NCI-H345 (cell line): ENCODE data around the gene PCARE.
"Not testable (repeated sequence)": the region's sequence is repeated elsewhere in the genome, so short reads cannot be mapped to it uniquely, and the experiment has no call there.

Experiments used
- DNase-seq: peaks from one replicate; lab custom pipeline; 2025; lab: John Stamatoyannopoulos, UW

Gene PCARE

DNA sequence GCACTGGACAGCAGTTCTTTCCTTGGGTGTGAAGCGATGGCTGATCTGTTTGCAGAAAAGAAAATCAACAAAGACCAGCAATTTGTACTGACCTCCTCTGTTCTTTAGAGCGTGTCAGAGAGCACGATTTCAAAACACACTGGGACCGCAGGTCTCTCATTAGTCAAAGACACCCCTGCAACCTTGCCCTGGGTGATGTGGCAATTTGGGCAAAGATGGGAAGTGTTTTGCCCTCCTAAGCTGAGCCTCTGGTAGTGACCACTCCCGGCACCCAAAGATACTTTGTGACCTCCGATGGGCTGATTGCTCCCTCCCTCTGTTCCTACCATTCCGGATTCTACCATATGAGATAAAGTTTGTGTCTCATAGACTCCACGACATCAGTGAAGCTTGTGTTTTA is 22.6 kb upstream of the PCARE start:
- DNase-seq: no peak

GRCh38 chr2:29090311-29090710 is 16.0 kb upstream of the PCARE start:
- not testable (repeated sequence) for DNase-seq

DNA sequence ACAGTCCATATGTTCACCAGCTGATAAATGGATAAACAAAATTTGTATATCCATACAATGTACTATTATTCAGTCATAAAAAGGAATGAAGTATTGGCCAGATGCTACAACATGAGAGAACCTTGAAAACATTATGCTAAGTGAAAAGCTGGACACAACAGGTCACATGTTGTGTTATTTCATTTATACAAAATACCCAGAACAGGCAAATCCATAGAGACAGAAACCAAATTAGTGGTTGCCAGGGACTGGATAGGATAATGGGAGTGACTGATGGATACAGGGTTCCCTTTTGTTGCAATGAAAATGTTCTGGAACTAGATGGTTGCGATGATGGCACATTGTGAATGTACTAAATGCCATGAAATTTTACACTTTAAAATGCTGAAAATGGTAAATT is 10.2 kb upstream of the PCARE start:
- DNase-seq: no peak

- DNase-seq: no peak
Measured at GRCh38 chr2:29082804-29083495, 8.6 kb upstream of the PCARE start.

- no peak for DNase-seq
Measured at GRCh38 chr2:29080886-29081743, 6.8 kb upstream of the PCARE start.

GRCh38 chr2:29079887-29080286 is 5.6 kb upstream of the PCARE start:
- DNase-seq: no peak

DNA sequence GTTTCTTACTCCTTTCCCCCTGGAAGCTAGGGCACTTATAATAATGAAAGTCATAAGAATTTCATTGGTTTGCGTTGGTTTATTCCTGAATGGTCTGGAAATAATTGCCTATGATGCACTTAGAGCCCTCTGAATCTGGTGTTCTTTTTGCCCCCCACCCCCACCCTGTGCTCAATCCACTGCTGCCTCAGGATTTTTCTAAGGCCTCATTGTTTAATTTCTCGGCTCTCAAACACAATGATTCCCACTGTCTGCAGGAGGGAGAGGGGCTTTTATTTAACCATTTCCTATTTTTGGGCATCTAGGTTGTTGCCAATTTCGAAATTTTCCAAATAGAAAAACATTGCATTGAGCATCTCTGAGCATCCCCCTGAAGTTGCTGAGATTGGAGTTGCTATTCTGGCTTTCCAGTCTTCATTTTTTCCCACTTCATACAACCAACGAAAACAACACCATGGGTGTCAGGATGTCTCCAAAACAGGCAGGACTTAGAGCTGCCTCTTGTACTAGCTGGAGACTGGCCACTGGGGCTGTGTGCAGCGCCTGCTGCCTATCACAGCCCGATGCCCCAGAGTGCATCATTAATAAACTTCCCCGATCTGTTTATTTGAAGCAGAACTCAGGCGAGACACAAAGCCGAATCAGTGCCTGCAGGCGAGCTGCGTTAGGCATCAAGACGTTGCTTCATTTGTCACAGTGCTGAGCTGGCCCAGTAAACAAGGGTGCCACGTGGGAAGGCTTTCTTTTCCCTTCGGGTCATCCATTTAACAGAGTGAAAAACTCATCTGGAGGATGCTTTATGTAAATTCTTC is 1.8 kb upstream of the PCARE start:
- no peak for DNase-seq

GRCh38 chr2:29073933-29074332 is 390 bp downstream of the PCARE start:
- DNase-seq: no peak

- DNase-seq: no peak
Measured at GRCh38 chr2:29072971-29073725, 1.2 kb downstream of the PCARE start.

DNA sequence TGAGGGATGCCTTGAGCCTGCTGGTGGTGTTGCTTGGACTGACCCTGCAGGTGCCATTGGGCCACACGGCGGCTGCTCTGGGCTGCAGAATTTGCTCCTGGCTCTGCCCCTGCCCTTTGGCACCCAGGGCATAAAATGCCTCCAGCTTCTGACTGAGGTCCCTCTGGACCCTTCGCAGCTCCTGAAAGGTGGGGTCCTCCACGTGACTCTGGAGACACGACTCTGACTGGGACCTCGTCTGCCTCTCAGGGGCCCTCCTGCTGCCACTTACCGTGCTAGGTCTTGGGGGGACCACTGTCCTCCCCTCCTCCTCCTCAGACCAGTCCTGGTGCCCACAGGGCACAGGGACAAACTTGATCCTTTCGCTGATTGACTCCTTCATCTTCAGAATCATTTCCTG is 2.1 kb downstream of the PCARE start:
- no peak for DNase-seq

DNA sequence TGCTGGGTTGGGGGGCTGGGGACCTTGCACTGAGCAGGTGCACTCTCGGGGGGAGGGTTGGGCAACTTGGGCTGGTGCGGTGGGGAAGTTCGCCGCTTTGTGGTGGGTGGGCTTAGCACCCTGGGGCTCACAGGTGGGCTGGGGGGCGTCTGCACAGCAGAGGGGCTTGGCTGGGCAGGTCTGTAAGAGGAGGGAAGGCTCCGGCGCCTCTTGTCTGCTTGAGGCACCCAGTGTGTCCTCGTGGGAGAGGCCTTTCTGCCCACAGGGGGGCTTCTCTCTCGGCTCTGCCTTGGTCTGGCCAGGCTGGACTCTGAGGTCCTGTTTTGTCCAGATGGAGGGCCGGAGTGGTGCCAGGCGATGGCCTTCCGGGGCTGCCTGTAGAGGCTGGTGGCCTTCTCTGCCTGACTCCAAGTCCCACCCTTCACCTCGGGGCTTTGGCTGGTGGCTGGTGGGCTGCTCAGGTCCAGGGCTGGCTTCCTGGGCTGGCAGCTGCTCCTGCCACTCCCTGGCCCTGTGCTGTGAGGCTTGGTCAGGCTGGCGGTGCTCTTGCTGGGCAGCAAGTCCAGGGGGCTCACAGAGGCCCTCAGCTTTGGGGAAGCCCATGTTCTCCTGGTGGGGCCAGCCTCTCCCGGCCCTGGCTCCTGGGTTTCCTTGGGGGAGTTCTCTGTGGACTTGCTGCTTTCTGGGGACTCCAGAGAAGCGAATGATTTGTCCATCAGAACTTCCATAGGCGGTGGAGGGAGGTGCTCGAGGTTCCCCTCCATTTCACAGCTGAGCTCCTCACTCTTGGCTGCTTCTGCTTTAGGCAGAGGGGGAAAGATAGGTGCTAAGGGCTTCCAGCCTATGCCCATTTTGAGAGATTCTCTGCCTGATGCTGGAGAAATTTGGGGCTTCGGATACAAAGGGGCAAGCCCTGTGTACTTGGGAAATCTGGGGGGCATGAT is 3.0 kb downstream of the PCARE start:
- DNase-seq: no peak

- no peak for DNase-seq
Measured at GRCh38 chr2:29070526-29070925, 3.8 kb downstream of the PCARE start.

- DNase-seq: no peak
Measured at GRCh38 chr2:29068513-29068912, 5.8 kb downstream of the PCARE start.

GRCh38 chr2:29066997-29067605 is 7.2 kb downstream of the PCARE start:
- no peak for DNase-seq

GRCh38 chr2:29066271-29066860 is 8.0 kb downstream of the PCARE start:
- DNase-seq: no peak

GRCh38 chr2:29065068-29065811 is 9.1 kb downstream of the PCARE start:
- no peak for DNase-seq

GRCh38 chr2:29064746-29065067 is 9.6 kb downstream of the PCARE start:
- DNase-seq: no peak

- DNase-seq: no peak
Measured at GRCh38 chr2:29064346-29064715, 10.0 kb downstream of the PCARE start.

DNA sequence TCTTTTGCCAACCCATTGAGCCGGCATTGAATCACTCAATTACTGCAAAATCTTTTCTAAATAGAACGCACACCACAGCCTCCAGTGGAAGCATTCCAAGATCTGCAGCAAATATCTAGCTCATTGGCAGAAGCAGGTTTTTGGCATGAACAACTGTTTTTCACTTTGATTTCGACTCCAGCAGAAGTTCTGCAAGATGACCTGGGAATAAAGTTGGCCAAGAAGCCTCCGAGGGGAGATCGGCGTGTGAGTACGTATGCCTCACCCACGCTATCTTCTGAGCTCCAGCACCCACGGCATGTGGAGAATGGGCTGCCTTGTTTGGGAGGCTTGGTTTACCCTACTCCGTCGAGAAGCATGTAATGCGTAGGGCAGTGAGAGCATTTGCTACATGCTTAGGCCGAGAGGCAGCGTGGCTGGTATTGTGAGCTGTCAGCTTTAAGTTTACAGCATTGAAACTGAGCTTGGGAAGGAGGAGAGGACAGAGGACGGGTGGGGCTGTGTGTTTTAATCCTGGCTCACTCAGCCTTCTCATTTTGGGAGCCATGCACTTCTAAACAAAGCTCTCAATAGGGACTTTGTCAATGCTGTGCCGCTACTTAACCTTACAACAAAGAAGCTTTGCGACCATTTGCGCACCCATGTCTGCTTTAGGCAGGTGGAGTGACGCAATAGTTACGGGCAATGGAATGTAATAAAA is 10.5 kb downstream of the PCARE start:
- DNase-seq: no peak
